GM12878 (cell line): ENCODE results near the gene KITLG. TPM values are rescaled to one million over a fixed set of nuclear protein-coding genes. Genes with fewer than 3 reads are reported as not detected.

ENCODE experiments used
- ATAC-seq: fragments of 200-7000 bp; cut with Tn5 transposase; 3 replicates; pipeline ENCODE4 v1.9.1; 2020; ENCODE audit warnings: mild to moderate bottlenecking, moderate library complexity
- BruUV-seq: library from RNA; stranded (reverse); fragments of 400-500 nt; replicated peaks from 2 replicates; lab custom pipeline; 2021; lab: Mats Ljungman, UMichigan
- CTCF ChIA-PET: fragments of 300-600 bp; sonication (Branson Sonifier 250); formaldehyde crosslinking; extraction: SDS; loops from one replicate; lab custom pipeline; 2021; ENCODE audit warnings: inconsistent platforms; lab: Yijun Ruan, JAX
- POLR2A ChIA-PET: fragments of 350-600 bp; formaldehyde crosslinking; extraction: SDS; loops from one replicate; lab custom pipeline; 2021; ENCODE audit warnings: inconsistent platforms; lab: Charles Lee
- RAD21 ChIA-PET: fragments of 300-600 bp; sonication (Branson Sonifier 250); formaldehyde crosslinking; loops from one replicate; lab custom pipeline; 2023; ENCODE audit warnings: antibody characterized with exemption; ENCODE audit not compliant: unreplicated experiment; lab: Charles Lee
- SMC1A ChIA-PET: fragments of 300-600 bp; sonication (Branson Sonifier 250); formaldehyde crosslinking; loops from one replicate; lab custom pipeline; 2023; ENCODE audit not compliant: unreplicated experiment, uncharacterized antibody; lab: Charles Lee
- DNase-seq: peaks from one replicate; pipeline ENCODE4 v3.0.0-alpha.2; 2011; ENCODE audit warnings: low read depth, low spot score
- FAIRE-seq: peaks from 3 replicates; lab custom pipeline; 2011; peaks lifted over from hg19 to GRCh38; lab: Jason Lieb, UNC
- H2AFZ ChIP-seq: 2 replicates; pipeline ENCODE4 v1.6.0; 2011; ENCODE audit warnings: low read depth, low read length, control low read depth; ENCODE audit not compliant: control insufficient read depth
- H3K27ac ChIP-seq: 2 replicates; pipeline ENCODE4 v1.5.1; 2011; ENCODE audit warnings: control low read depth; ENCODE audit not compliant: control insufficient read depth, insufficient read depth
- H3K27me3 ChIP-seq, 2 experiments: replicated peaks in 1 of 2; 2 replicates each; pipeline versions ENCODE4 v1.6.0 to v1.6.1; 2011; ENCODE audit warnings: low read length in 1 of 2; ENCODE audit not compliant: control insufficient read depth in 2 of 2, insufficient read depth in 2 of 2
- H3K36me3 ChIP-seq, 2 experiments: 2 replicates each; pipeline ENCODE4 v1.5.1; 2011; ENCODE audit warnings: low read length in 1 of 2; ENCODE audit not compliant: control insufficient read depth in 2 of 2, insufficient read depth in 2 of 2
- H3K4me1 ChIP-seq: 2 replicates; pipeline ENCODE4 v1.6.1; 2011; ENCODE audit warnings: mild to moderate bottlenecking, low read length, moderate library complexity, mixed read lengths; ENCODE audit not compliant: control insufficient read depth, insufficient read depth
- H3K4me2 ChIP-seq: 2 replicates; pipeline ENCODE4 v1.6.0; 2011; ENCODE audit warnings: control low read depth; ENCODE audit not compliant: control insufficient read depth, insufficient read depth
- H3K4me3 ChIP-seq: fragments of 200-600 bp; sonication (generic); 2 replicates; pipeline ENCODE4 v1.5.1; 2016
- H3K79me2 ChIP-seq: 2 replicates; pipeline ENCODE4 v1.6.0; 2011; ENCODE audit warnings: low read length; ENCODE audit not compliant: control insufficient read depth, insufficient read depth
- H3K9ac ChIP-seq: 2 replicates; pipeline ENCODE4 v1.8.0; 2011; ENCODE audit warnings: low read length, control low read depth, mixed read lengths; ENCODE audit not compliant: control insufficient read depth, insufficient read depth
- H3K9me3 ChIP-seq: replicated peaks from 3 replicates; pipeline ENCODE4 v1.5.1; 2011; ENCODE audit warnings: mild to moderate bottlenecking, low read length; ENCODE audit not compliant: control insufficient read depth, insufficient read depth
- H4K20me1 ChIP-seq: 2 replicates; pipeline ENCODE4 v1.6.0; 2011; ENCODE audit not compliant: control insufficient read depth, insufficient read depth
- BACH1 ChIP-seq: fragments of 450-650 bp; IDR thresholded peaks from 2 replicates; pipeline ENCODE4 v1.6.1; 2017; ENCODE audit warnings: mild to moderate bottlenecking, borderline replicate concordance
- CHD4 ChIP-seq: fragments of 200-600 bp; sonication (generic); IDR thresholded peaks from 2 replicates; pipeline ENCODE4 v1.6.1; 2016; ENCODE audit warnings: mild to moderate bottlenecking
- CREB1 ChIP-seq: IDR thresholded peaks from 2 replicates; pipeline ENCODE4 v1.6.1; 2012; ENCODE audit warnings: low read depth, mild to moderate bottlenecking, inconsistent platforms
- EED ChIP-seq: sonication (generic); IDR thresholded peaks from 2 replicates; pipeline ENCODE4 v1.6.1; 2016; ENCODE audit warnings: antibody characterized with exemption, low read depth
- JUNB ChIP-seq: IDR thresholded peaks from 2 replicates; pipeline ENCODE4 v1.6.1; 2016; ENCODE audit warnings: antibody characterized with exemption, mild to moderate bottlenecking
- MTA3 ChIP-seq: IDR thresholded peaks from 2 replicates; pipeline ENCODE4 v1.6.1; 2012; ENCODE audit warnings: low read length, inconsistent platforms, borderline replicate concordance
- MYC ChIP-seq: IDR thresholded peaks from 2 replicates; pipeline ENCODE4 v1.6.1; 2011; ENCODE audit warnings: mild to moderate bottlenecking, low read length, moderate library complexity, inconsistent platforms; ENCODE audit not compliant: insufficient read depth, insufficient replicate concordance, insufficient read length, severe bottlenecking
- RBBP5 ChIP-seq: fragments of 200-600 bp; sonication (generic); conservative IDR thresholded peaks from 2 replicates; pipeline ENCODE4 v1.6.1; 2016
- REST ChIP-seq: IDR thresholded peaks from 2 replicates; pipeline ENCODE4 v1.6.1; 2012; ENCODE audit warnings: mild to moderate bottlenecking, low read depth, low read length
- RFX5 ChIP-seq: IDR thresholded peaks from 2 replicates; pipeline ENCODE4 v1.6.1; 2011; ENCODE audit warnings: low read depth, low read length, improper control_type of control experiment
- SIN3A ChIP-seq: IDR thresholded peaks from 2 replicates; pipeline ENCODE4 v1.6.1; 2012; ENCODE audit warnings: low read depth, low read length, improper control_type of control experiment
- SMAD5 ChIP-seq: IDR thresholded peaks from 2 replicates; pipeline ENCODE4 v1.6.1; 2016; ENCODE audit warnings: antibody characterized with exemption, low read depth
- SREBF2 ChIP-seq: IDR thresholded peaks from 2 replicates; pipeline ENCODE4 v1.6.1; 2012; ENCODE audit warnings: mild to moderate bottlenecking, low read length
- TCF12 ChIP-seq: IDR thresholded peaks from 2 replicates; pipeline ENCODE4 v1.6.1; 2011; ENCODE audit warnings: low read depth, mild to moderate bottlenecking, low read length
- ZNF207 ChIP-seq: fragments of 450-650 bp; IDR thresholded peaks from 2 replicates; pipeline ENCODE4 v1.6.1; 2014; ENCODE audit warnings: antibody characterized with exemption, mild to moderate bottlenecking, borderline replicate concordance
- ZNF217 ChIP-seq: fragments of 450-650 bp; IDR thresholded peaks from 2 replicates; pipeline ENCODE4 v1.6.1; 2017; ENCODE audit warnings: antibody characterized with exemption, mild to moderate bottlenecking
- WGBS: methylation state at CpG from one replicate; pipeline ENCODE4 v1.1.6; 2016; ENCODE audit warnings: low lambda C conversion rate; ENCODE audit not compliant: insufficient replicate concordance, insufficient coverage; ENCODE audit errors: missing lambda C conversion rate; 5-methylcytosine and 5-hydroxymethylcytosine counted together
- in situ Hi-C: fragments of 300-500 bp; cut with MboI; formaldehyde crosslinking; loops from 9 replicates; pipeline ENCODE4 v1.14.3; 2018; ENCODE audit warnings: mixed read lengths
- intact Hi-C: fragments of 100-400 bp; cut with micrococcal nuclease; formaldehyde crosslinking; loops from one replicate; pipeline ENCODE4 v1.14.2; 2022; ENCODE audit not compliant: unreplicated experiment
- polyA plus RNA-seq, 11 experiments: library from polyadenylated mRNA; depleted of rRNA in 4 of 11; unstranded in 6 of 11; stranded (reverse) in 5 of 11; fragments of >200 nt; fragmentation: Nextera tagmentation in 4 of 11; fragmentation: Illumina TruSeq in 1 of 11; extraction: Ambion mirVana in 4 of 11; extraction: Trizol in 1 of 11; gene quantifications; 1 replicate in 1 of 11; 2 replicates in 10 of 11; pipeline versions ENCODE4 v1.2.1 to v1.2.3, GENCODE V29; 2011 to 2016; ENCODE audit warnings: inconsistent platforms in 2 of 11, missing spikeins in 2 of 11, low read depth in 1 of 11
- total RNA-seq, 4 experiments: library from RNA; depleted of rRNA in 3 of 4; stranded (reverse); fragments of >200 nt in 3 of 4; fragmentation: Illumina TruSeq in 1 of 4; extraction: Trizol in 1 of 4; gene quantifications; 2 replicates each; pipeline versions ENCODE4 v1.2.1 to v1.2.3, GENCODE V29; 2013 to 2021
- TF ChIP-seq, protein P1 (sequence below): fragments of 450-650 bp; IDR thresholded peaks from 2 replicates; pipeline ENCODE4 v1.6.1; 2017; ENCODE audit warnings: mild to moderate bottlenecking
- TF ChIP-seq, protein P2 (sequence below): IDR thresholded peaks from 2 replicates; pipeline ENCODE4 v1.6.1; 2011; ENCODE audit warnings: low read depth, low read length, improper control_type of control experiment, borderline replicate concordance
- TF ChIP-seq, protein P3 (sequence below): IDR thresholded peaks from 2 replicates; pipeline ENCODE4 v1.6.1; 2012; ENCODE audit warnings: low read depth, low read length, improper control_type of control experiment

Gene KITLG
- total and polyA plus RNA-seq, 10 of the 15 experiments (the other 5 are each of a cell fraction or from before 2014, with no cell fraction given): 0.02 to 0.51 (median 0.09) TPM; not detected in 1

DNA sequence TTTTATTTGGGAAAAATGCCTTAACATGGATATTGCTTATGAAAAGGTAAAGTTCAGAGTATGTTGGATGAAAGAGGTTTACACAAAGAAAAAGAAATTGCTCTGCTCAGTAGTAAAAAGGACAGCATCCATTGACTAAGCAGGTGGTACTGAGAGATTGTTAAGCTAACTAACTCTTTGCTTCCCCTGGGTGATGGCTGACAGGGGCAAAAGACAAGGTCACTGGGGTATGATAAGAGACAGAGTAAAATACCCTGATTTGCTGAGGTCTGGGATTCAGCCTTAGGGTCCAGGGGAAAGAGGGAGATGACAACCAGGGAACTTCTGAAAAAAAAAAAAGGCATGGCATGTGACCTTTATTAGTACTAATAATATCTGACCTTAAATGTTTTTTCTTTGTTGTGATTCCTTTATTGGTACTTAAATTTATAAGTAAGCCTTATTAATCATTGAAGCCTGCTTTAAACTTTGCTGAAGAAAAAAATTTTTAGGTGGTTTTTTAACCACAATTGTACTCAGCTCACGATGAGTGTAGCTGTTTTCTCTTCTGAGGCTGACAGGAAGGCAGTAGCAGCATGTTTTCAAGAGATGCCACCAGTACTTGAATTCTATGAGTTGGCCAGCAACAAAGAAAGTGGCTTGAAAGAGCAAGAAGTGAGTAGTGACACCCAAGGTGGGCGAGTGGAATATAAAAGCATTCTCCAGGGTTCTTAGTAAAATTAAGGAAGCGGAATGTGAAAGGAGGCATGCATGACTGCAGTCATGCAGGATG lies 43.7 kb upstream of the KITLG start:
- in situ Hi-C loops: no loop called here
- Histone ChIP-seq H3K36me3 (no peaks in the 10 kb centered on the region), H3K9ac (no peak overlapping the region), H3K79me2 (no peaks in the 10 kb centered on the region), H3K4me1 (no peaks in the 10 kb centered on the region), H3K4me2 (no peak overlapping the region), H3K27ac (no peak overlapping the region), H3K27me3 (no peaks in the 10 kb centered on the region), H4K20me1 (no peaks in the 10 kb centered on the region), H3K9me3 (no peaks in the 10 kb centered on the region), H3K4me3 (no peak overlapping the region), H2AFZ (no peak overlapping the region)
- 30% methylated on average over 3 of the region's 3 CpGs for WGBS
- intact Hi-C loops: no loop called here
- ChIA-PET RAD21 (no interaction called here), CTCF (no interaction called here), POLR2A (no interaction called here), SMC1A (interaction anchor here (0.6 to 1.6 kb wide), 2 partner anchors 8 to 9 kb away, joined by 3 to 5 read pairs; no protein-coding TSS in a partner anchor)
- no TSS peak for BruUV-seq
- TF ChIP-seq ZNF217 (no peak), CHD4 (no peak), CREB1 (no peak), SMAD5 (no peak), ZNF207 (no peak), EED (no peak), MTA3 (no peak), TCF12 (no peak), JUNB (no peak), MYC (no peak), RBBP5 (no peak), RFX5 (no peak), REST (no peak), SREBF2 (no peak), BACH1 (no peak), SIN3A (no peak)
- TF ChIP-seq, protein P1, sequence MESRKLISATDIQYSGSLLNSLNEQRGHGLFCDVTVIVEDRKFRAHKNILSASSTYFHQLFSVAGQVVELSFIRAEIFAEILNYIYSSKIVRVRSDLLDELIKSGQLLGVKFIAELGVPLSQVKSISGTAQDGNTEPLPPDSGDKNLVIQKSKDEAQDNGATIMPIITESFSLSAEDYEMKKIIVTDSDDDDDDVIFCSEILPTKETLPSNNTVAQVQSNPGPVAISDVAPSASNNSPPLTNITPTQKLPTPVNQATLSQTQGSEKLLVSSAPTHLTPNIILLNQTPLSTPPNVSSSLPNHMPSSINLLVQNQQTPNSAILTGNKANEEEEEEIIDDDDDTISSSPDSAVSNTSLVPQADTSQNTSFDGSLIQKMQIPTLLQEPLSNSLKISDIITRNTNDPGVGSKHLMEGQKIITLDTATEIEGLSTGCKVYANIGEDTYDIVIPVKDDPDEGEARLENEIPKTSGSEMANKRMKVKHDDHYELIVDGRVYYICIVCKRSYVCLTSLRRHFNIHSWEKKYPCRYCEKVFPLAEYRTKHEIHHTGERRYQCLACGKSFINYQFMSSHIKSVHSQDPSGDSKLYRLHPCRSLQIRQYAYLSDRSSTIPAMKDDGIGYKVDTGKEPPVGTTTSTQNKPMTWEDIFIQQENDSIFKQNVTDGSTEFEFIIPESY: no peak
- TF ChIP-seq, protein P2, sequence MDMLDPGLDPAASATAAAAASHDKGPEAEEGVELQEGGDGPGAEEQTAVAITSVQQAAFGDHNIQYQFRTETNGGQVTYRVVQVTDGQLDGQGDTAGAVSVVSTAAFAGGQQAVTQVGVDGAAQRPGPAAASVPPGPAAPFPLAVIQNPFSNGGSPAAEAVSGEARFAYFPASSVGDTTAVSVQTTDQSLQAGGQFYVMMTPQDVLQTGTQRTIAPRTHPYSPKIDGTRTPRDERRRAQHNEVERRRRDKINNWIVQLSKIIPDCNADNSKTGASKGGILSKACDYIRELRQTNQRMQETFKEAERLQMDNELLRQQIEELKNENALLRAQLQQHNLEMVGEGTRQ: no peak
- TF ChIP-seq, protein P3, sequence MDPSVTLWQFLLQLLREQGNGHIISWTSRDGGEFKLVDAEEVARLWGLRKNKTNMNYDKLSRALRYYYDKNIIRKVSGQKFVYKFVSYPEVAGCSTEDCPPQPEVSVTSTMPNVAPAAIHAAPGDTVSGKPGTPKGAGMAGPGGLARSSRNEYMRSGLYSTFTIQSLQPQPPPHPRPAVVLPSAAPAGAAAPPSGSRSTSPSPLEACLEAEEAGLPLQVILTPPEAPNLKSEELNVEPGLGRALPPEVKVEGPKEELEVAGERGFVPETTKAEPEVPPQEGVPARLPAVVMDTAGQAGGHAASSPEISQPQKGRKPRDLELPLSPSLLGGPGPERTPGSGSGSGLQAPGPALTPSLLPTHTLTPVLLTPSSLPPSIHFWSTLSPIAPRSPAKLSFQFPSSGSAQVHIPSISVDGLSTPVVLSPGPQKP: no peak
- ATAC-seq (peak; percentile 75), FAIRE-seq (peak; percentile 68), DNase-seq (no peak)
